IPS-18a (cell line): ENCODE data around the gene FYB2.

ENCODE experiments used
- H3K27ac ChIP-seq: one replicate; pipeline ENCODE4 v1.5.1; 2013; ENCODE audit warnings: low read length
- H3K27me3 ChIP-seq: one replicate; pipeline ENCODE4 v1.6.1; 2013; ENCODE audit warnings: mild to moderate bottlenecking, low read length; ENCODE audit not compliant: control insufficient read depth, insufficient read depth
- H3K36me3 ChIP-seq: one replicate; pipeline ENCODE4 v1.6.1; 2013; ENCODE audit warnings: low read depth, low read length; ENCODE audit not compliant: control insufficient read depth
- H3K4me1 ChIP-seq: one replicate; pipeline ENCODE4 v1.6.1; 2013; ENCODE audit warnings: low read depth, low read length; ENCODE audit not compliant: control insufficient read depth
- H3K4me3 ChIP-seq: one replicate; pipeline ENCODE4 v1.5.1; 2013; ENCODE audit warnings: low read length
- H3K9ac ChIP-seq: one replicate; pipeline ENCODE4 v1.6.1; 2013; ENCODE audit warnings: mild to moderate bottlenecking, low read length, moderate library complexity
- H3K9me3 ChIP-seq: one replicate; pipeline ENCODE4 v1.6.1; 2013; ENCODE audit warnings: low read depth, low read length; ENCODE audit not compliant: control insufficient read depth

The FYB2 gene

GRCh38 chr1:56707379-56707778, 111.8 kb downstream of the FYB2 start:
- Histone ChIP-seq H3K36me3 (peaks cover 14% of the 10 kb centered on the region), H3K9ac (no peak overlapping the region), H3K27me3 (no peaks in the 10 kb centered on the region), H3K9me3 (no peaks in the 10 kb centered on the region), H3K4me1 (no peaks in the 10 kb centered on the region), H3K27ac (no peak overlapping the region), H3K4me3 (no peak overlapping the region)

DNA sequence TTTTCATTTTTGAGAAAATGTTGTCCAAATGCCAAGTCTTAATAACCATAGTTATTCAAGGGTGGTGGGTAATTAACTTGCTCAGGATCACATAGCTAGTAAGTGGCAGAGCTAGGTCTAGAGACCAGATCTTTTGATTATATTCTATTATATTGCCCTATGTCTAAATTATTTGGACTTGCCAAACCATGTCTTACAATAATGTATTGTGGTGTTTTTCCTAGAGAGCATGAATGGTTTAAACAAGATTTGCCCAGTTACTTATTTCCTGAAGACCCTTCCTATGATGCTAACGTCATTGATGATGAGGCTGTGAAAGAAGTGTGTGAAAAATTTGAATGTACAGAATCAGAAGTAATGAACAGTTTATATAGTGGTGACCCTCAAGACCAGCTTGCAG, 115.5 kb downstream of the FYB2 start:
- Histone ChIP-seq H3K9me3 (peaks cover 4% of the 10 kb centered on the region), H3K27me3 (no peaks in the 10 kb centered on the region), H3K36me3 (peaks cover 14% of the 10 kb centered on the region), H3K4me3 (no peak overlapping the region), H3K27ac (no peak overlapping the region), H3K4me1 (no peaks in the 10 kb centered on the region), H3K9ac (no peak overlapping the region)

DNA sequence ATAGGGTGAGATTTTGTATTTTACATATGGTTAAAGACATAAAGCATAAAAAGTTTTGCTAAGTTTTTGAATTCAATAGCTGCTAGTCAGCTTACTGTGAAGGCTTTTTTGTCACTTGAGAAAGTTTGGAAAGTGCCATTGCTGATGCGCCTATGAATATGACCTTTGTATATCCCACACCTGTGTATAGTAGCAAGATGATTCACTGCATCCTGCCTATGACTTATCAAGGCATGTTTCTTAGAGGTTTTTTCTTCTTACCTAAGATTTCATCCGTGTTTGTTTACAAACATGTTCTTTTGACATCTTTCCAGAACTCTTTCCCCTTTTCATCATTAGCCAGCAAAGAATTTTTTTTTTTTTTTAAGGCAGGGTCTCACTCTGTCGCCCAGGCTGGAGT, 122.5 kb downstream of the FYB2 start:
- Histone ChIP-seq H3K27me3 (no peaks in the 10 kb centered on the region), H3K9me3 (peaks cover 4% of the 10 kb centered on the region), H3K9ac (no peak overlapping the region), H3K27ac (no peak overlapping the region), H3K4me1 (no peaks in the 10 kb centered on the region), H3K4me3 (no peak overlapping the region), H3K36me3 (no peaks in the 10 kb centered on the region)

GRCh38 chr1:56688522-56689026, 130.6 kb downstream of the FYB2 start:
- peaks cover 10% of the 10 kb centered on the region for H3K4me1 ChIP-seq
- H3K9me3 ChIP-seq, result no peaks in the 10 kb centered on the region
- no peaks in the 10 kb centered on the region for H3K36me3 ChIP-seq
- no peak overlapping the region for H3K4me3 ChIP-seq
- H3K9ac ChIP-seq, result no peak overlapping the region
- no peaks in the 10 kb centered on the region for H3K27me3 ChIP-seq
- H3K27ac ChIP-seq, result no peak overlapping the region

- Histone ChIP-seq H3K27me3 (no peaks in the 10 kb centered on the region), H3K4me3 (no peak overlapping the region), H3K27ac (no peak overlapping the region), H3K4me1 (peaks cover 10% of the 10 kb centered on the region), H3K9me3 (no peaks in the 10 kb centered on the region), H3K9ac (no peak overlapping the region), H3K36me3 (no peaks in the 10 kb centered on the region)
Observed at GRCh38 chr1:56686169-56686568, 133.0 kb downstream of the FYB2 start.

DNA sequence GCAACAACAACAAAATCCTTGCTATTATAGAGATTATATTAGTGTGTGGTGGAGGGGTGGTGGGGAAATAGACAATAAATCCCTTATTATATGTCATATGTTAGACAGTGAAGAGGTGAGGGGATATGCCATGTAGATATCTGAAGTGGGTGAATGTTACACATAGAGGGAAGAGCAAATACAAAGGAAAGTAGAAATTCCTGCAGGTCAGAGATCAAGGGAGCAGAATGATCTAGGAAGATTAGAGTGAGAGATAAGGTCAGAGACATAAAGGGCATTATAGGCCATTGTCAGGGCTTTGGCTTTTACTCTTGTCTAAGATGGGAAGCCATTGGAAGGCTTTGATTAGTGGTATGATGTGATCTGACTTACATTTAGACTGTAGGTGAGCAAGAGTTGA, 135.6 kb downstream of the FYB2 start:
- H3K4me1 ChIP-seq, result peaks cover 8% of the 10 kb centered on the region
- no peak overlapping the region for H3K27ac ChIP-seq
- no peaks in the 10 kb centered on the region for H3K27me3 ChIP-seq
- no peak overlapping the region for H3K9ac ChIP-seq
- no peaks in the 10 kb centered on the region for H3K9me3 ChIP-seq
- H3K4me3 ChIP-seq, result no peak overlapping the region
- H3K36me3 ChIP-seq, result no peaks in the 10 kb centered on the region

- no peak overlapping the region for H3K4me3 ChIP-seq
- H3K27me3 ChIP-seq, result no peaks in the 10 kb centered on the region
- H3K4me1 ChIP-seq, result no peaks in the 10 kb centered on the region
- H3K9ac ChIP-seq, result no peak overlapping the region
- no peaks in the 10 kb centered on the region for H3K9me3 ChIP-seq
- no peaks in the 10 kb centered on the region for H3K36me3 ChIP-seq
- H3K27ac ChIP-seq, result no peak overlapping the region
Observed at GRCh38 chr1:56676571-56677035, 142.6 kb downstream of the FYB2 start.

GRCh38 chr1:56675763-56676162, 143.4 kb downstream of the FYB2 start:
- Histone ChIP-seq H3K9ac (no peak overlapping the region), H3K4me1 (no peaks in the 10 kb centered on the region), H3K9me3 (no peaks in the 10 kb centered on the region), H3K27me3 (no peaks in the 10 kb centered on the region), H3K4me3 (no peak overlapping the region), H3K36me3 (no peaks in the 10 kb centered on the region), H3K27ac (no peak overlapping the region)

GRCh38 chr1:56672579-56672978, 146.6 kb downstream of the FYB2 start:
- Histone ChIP-seq H3K27ac (no peak overlapping the region), H3K9me3 (no peaks in the 10 kb centered on the region), H3K9ac (no peak overlapping the region), H3K27me3 (no peaks in the 10 kb centered on the region), H3K4me1 (no peaks in the 10 kb centered on the region), H3K4me3 (no peak overlapping the region), H3K36me3 (no peaks in the 10 kb centered on the region)

- no peak overlapping the region for H3K9ac ChIP-seq
- H3K36me3 ChIP-seq, result no peaks in the 10 kb centered on the region
- H3K4me1 ChIP-seq, result no peaks in the 10 kb centered on the region
- H3K9me3 ChIP-seq, result no peaks in the 10 kb centered on the region
- no peaks in the 10 kb centered on the region for H3K27me3 ChIP-seq
- no peak overlapping the region for H3K27ac ChIP-seq
- no peak overlapping the region for H3K4me3 ChIP-seq
Observed at GRCh38 chr1:56671542-56671941, 147.7 kb downstream of the FYB2 start.

DNA sequence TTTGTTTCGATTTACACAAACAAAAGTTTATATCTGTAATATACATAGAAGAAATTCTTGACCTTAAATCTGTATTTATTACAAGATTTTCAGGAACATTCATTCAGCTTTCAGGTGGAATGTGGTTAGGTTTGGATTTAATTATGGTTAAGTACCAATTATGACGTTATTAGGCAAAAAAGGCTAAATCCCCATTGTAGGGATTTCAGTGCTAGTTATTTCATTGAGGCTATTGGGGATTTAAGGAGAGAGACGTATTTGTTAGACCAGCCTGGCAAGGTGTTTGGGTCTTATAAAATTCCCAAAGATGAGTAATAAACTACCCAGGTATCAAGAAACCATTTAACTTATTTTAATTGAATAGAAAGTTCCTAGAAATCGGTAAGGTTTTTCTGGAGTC, 148.1 kb downstream of the FYB2 start:
- H3K36me3 ChIP-seq, result no peaks in the 10 kb centered on the region
- no peak overlapping the region for H3K9ac ChIP-seq
- H3K27ac ChIP-seq, result no peak overlapping the region
- peaks cover 4% of the 10 kb centered on the region for H3K4me1 ChIP-seq
- no peaks in the 10 kb centered on the region for H3K27me3 ChIP-seq
- H3K9me3 ChIP-seq, result no peaks in the 10 kb centered on the region
- no peak overlapping the region for H3K4me3 ChIP-seq

- H3K9ac ChIP-seq, result no peak overlapping the region
Observed at GRCh38 chr1:56670350-56670749, 148.9 kb downstream of the FYB2 start.

More at GRCh38 chr1:56670350-56670749, 148.9 kb downstream of the FYB2 start:
- no peaks in the 10 kb centered on the region for H3K27me3 ChIP-seq
- H3K27ac ChIP-seq, result no peak overlapping the region
- peaks cover 6% of the 10 kb centered on the region for H3K4me1 ChIP-seq
- no peak overlapping the region for H3K4me3 ChIP-seq
- no peaks in the 10 kb centered on the region for H3K36me3 ChIP-seq
- no peaks in the 10 kb centered on the region for H3K9me3 ChIP-seq
